ENCODE results near the gene LIMA1.
A peak's percentile ranks its signal among the peaks of the same experiment; 100 is the strongest.

Gene LIMA1

DNA sequence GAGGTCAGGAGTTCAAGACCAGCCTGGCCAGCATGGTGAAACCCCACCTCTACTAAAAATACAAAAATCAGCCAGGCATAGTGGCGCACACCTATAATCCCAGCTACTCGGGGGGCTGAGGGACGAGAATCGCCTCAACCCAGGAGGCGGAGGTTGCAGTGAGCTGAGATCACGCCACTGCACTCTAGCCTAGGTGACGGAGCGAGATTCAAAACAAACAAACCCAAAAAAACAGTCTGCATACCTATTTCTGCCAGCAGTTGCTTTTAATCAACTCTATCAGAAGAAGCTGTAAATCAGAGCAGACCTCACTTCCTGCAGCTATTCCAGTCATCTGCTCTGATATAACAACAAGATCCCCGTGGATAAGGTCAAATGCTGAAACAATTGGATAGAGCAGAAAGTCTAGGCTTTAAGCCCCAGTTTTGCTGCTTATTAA lies 50.5 kb downstream of the LIMA1 start:
- Histone ChIP-seq H3K4me1 (ENCODE audit: control insufficient read depth in 1 of 2, insufficient read depth in 2 of 2, low read length in 2 of 2) (peaks cover 4 to 5% of the 10 kb centered on the region in 2 experiments), H3K79me2 (ENCODE audit: control insufficient read depth, insufficient read depth, low read length, poor library complexity) (no peaks in the 10 kb centered on the region), H3K79me1 (ENCODE audit: low read length) (peaks cover 2% of the 10 kb centered on the region), H3K4me3 (ENCODE audit: low read depth, low read length) (no peak overlapping the region), H2AFZ (ENCODE audit: insufficient read depth, low read length, poor library complexity) (no peak overlapping the region), H2AK5ac (ENCODE audit: low read length) (no peak overlapping the region), H3K9ac (ENCODE audit: low read length) (no peak overlapping the region), H3K4me2 (ENCODE audit: low read length) (no peak overlapping the region), H2BK5ac (ENCODE audit: low read depth, low read length, poor library complexity) (no peak overlapping the region), H3K36me3 (ENCODE audit: control insufficient read depth in 1 of 2, insufficient read depth in 2 of 2, low read length in 2 of 2) (peaks cover 0 to 3% of the 10 kb centered on the region in 2 experiments), H4K12ac (ENCODE audit: low read depth, low read length) (no peak overlapping the region), H4K8ac (ENCODE audit: low read depth, low read length) (no peak overlapping the region), H3K23ac (ENCODE audit: low read length) (no peak overlapping the region), H2BK120ac (ENCODE audit: insufficient read depth, low read length, poor library complexity) (no peak overlapping the region), H3K4ac (ENCODE audit: low read depth, low read length) (no peak overlapping the region), H3K18ac (ENCODE audit: low read length) (no peak overlapping the region), H3K27me3 (ENCODE audit: insufficient read depth, low read length) (no peaks in the 10 kb centered on the region), H4K91ac (ENCODE audit: low read depth, low read length) (no peak overlapping the region), H3K27ac (ENCODE audit: low read depth, low read length) (no peak overlapping the region), H3K14ac (ENCODE audit: low read length) (no peak overlapping the region), H3K9me3 (ENCODE audit: insufficient read depth, low read depth, low read length) (no peaks in the 10 kb centered on the region), H2BK12ac (ENCODE audit: low read length) (no peak overlapping the region)
- no CpG with 5 or more reads among the region's 9 CpGs for WGBS (ENCODE audit: extremely low coverage, insufficient coverage, insufficient read length)
- peak; percentile 32 to 70 for DNase-seq

DNA sequence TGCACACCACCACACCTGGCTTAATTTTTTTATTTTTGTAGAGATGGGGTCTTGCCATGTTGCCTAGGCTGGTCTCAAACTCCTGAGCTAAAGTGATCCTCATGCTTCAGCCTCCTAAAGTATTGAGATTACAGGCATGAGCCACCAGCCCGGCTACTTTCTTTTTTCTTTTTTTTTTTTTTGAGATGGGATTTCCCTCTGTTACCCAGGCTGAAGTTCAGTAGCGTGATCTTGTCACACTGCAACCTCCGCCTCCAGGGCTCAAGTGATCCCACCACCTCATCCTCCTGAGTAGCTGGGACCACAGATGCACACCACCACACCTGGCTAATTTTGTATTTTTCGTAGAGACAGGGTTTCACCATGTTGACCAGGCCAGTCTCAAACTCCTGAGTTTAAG lies 51.1 kb downstream of the LIMA1 start:
- Histone ChIP-seq H3K79me1 (ENCODE audit: low read length) (peaks cover 2% of the 10 kb centered on the region), H2AK5ac (ENCODE audit: low read length) (no peak overlapping the region), H3K79me2 (ENCODE audit: control insufficient read depth, insufficient read depth, low read length, poor library complexity) (no peaks in the 10 kb centered on the region), H3K27ac (ENCODE audit: low read depth, low read length) (no peak overlapping the region), H3K9me3 (ENCODE audit: insufficient read depth, low read depth, low read length) (no peaks in the 10 kb centered on the region), H4K91ac (ENCODE audit: low read depth, low read length) (no peak overlapping the region), H4K8ac (ENCODE audit: low read depth, low read length) (no peak overlapping the region), H2BK120ac (ENCODE audit: insufficient read depth, low read length, poor library complexity) (no peak overlapping the region), H3K4me3 (ENCODE audit: low read depth, low read length) (no peak overlapping the region), H2BK5ac (ENCODE audit: low read depth, low read length, poor library complexity) (no peak overlapping the region), H3K9ac (ENCODE audit: low read length) (no peak overlapping the region), H3K27me3 (ENCODE audit: insufficient read depth, low read length) (no peaks in the 10 kb centered on the region), H3K36me3 (ENCODE audit: control insufficient read depth in 1 of 2, insufficient read depth in 2 of 2, low read length in 2 of 2) (peaks cover 0 to 3% of the 10 kb centered on the region in 2 experiments), H4K12ac (ENCODE audit: low read depth, low read length) (no peak overlapping the region), H2AFZ (ENCODE audit: insufficient read depth, low read length, poor library complexity) (no peak overlapping the region), H3K14ac (ENCODE audit: low read length) (no peak overlapping the region), H3K18ac (ENCODE audit: low read length) (no peak overlapping the region), H2BK12ac (ENCODE audit: low read length) (peak overlapping the region; percentile 66), H3K23ac (ENCODE audit: low read length) (no peak overlapping the region), H3K4me1 (ENCODE audit: control insufficient read depth in 1 of 2, insufficient read depth in 2 of 2, low read length in 2 of 2) (peaks cover 4 to 5% of the 10 kb centered on the region in 2 experiments), H3K4me2 (ENCODE audit: low read length) (no peak overlapping the region), H3K4ac (ENCODE audit: low read depth, low read length) (no peak overlapping the region)
- WGBS (ENCODE audit: extremely low coverage, insufficient coverage, insufficient read length), result no CpG with 5 or more reads among the region's 4 CpGs
- DNase-seq, result no peak

DNA sequence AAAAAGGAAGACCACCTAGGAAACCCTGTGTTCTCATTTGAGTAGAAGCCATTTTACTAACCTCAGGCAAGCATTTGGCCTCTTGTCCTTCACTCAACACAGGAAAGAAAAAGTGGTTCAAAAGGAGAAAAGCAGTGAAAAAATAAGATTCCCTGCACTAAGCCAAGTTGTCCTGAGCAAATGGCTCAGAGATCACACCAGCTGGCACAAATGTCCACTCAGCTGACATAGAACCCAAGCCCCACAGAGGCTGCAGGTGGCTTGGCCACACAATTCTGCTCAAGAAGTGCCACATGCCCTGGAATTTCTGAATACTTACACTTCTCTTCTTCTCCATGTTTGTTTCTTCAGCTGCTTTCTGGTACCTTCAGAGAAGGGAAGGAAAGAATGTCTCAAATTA lies 52.0 kb downstream of the LIMA1 start:
- no peak overlapping the region for H2AK5ac ChIP-seq (ENCODE audit: low read length)
- H2BK5ac ChIP-seq (ENCODE audit: low read depth, low read length, poor library complexity), result no peak overlapping the region
- H2BK120ac ChIP-seq (ENCODE audit: insufficient read depth, low read length, poor library complexity), result no peak overlapping the region
- H2BK12ac ChIP-seq (ENCODE audit: low read length), result no peak overlapping the region
- no peaks in the 10 kb centered on the region for H3K9me3 ChIP-seq (ENCODE audit: insufficient read depth, low read depth, low read length)
- no peak overlapping the region for H2AFZ ChIP-seq (ENCODE audit: insufficient read depth, low read length, poor library complexity)
- no peak overlapping the region for H3K23ac ChIP-seq (ENCODE audit: low read length)
- DNase-seq, result no peak
- H3K4me1 ChIP-seq (ENCODE audit: control insufficient read depth in 1 of 2, insufficient read depth in 2 of 2, low read length in 2 of 2), result peaks cover 4 to 5% of the 10 kb centered on the region in 2 experiments
- no peak overlapping the region for H3K14ac ChIP-seq (ENCODE audit: low read length)
- no peak overlapping the region for H3K4me2 ChIP-seq (ENCODE audit: low read length)
- H3K4me3 ChIP-seq (ENCODE audit: low read depth, low read length), result no peak overlapping the region
- H3K79me2 ChIP-seq (ENCODE audit: control insufficient read depth, insufficient read depth, low read length, poor library complexity), result no peaks in the 10 kb centered on the region
- no peaks in the 10 kb centered on the region for H3K27me3 ChIP-seq (ENCODE audit: insufficient read depth, low read length)
- H3K18ac ChIP-seq (ENCODE audit: low read length), result no peak overlapping the region
- peaks cover 2% of the 10 kb centered on the region for H3K79me1 ChIP-seq (ENCODE audit: low read length)
- no peak overlapping the region for H4K91ac ChIP-seq (ENCODE audit: low read depth, low read length)
- no peak overlapping the region for H4K8ac ChIP-seq (ENCODE audit: low read depth, low read length)
- H3K36me3 ChIP-seq (ENCODE audit: control insufficient read depth in 1 of 2, insufficient read depth in 2 of 2, low read length in 2 of 2), result peaks cover 0 to 3% of the 10 kb centered on the region in 2 experiments
- peak overlapping the region; percentile 66 for H3K4ac ChIP-seq (ENCODE audit: low read depth, low read length)
- H4K12ac ChIP-seq (ENCODE audit: low read depth, low read length), result no peak overlapping the region
- H3K27ac ChIP-seq (ENCODE audit: low read depth, low read length), result no peak overlapping the region
- no peak overlapping the region for H3K9ac ChIP-seq (ENCODE audit: low read length)

DNA sequence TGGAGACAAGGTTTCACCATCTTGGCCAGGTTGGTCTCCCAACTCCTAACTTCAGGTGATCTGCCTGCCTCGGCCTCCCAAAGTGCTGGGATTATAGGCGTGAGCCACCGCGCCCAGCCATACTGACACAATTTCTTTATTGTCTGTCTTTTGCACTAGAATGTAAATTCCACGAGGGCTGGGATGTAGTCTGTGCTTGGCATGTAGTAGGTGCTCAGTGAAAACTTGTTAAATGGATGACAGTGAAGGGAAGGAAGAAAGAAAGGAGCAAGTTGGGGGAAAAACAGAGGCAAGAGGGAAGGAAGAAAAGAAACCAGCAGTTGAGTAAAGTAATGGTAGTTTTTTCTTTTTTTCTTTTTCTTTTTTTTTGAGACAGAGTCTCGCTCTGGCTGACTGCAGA lies 53.1 kb downstream of the LIMA1 start:
- no peak overlapping the region for H2BK120ac ChIP-seq (ENCODE audit: insufficient read depth, low read length, poor library complexity)
- peak overlapping the region; percentile 84 for H3K18ac ChIP-seq (ENCODE audit: low read length)
- no CpG with 5 or more reads among the region's 6 CpGs for WGBS (ENCODE audit: extremely low coverage, insufficient coverage, insufficient read length)

More for the DNA sequence above, 53.1 kb downstream of the LIMA1 start:
- Histone ChIP-seq H4K8ac (ENCODE audit: low read depth, low read length) (no peak overlapping the region), H3K79me1 (ENCODE audit: low read length) (peaks cover 2% of the 10 kb centered on the region), H2BK5ac (ENCODE audit: low read depth, low read length, poor library complexity) (no peak overlapping the region), H3K4me1 (ENCODE audit: control insufficient read depth in 1 of 2, insufficient read depth in 2 of 2, low read length in 2 of 2) (peaks cover 4 to 5% of the 10 kb centered on the region in 2 experiments), H3K9me3 (ENCODE audit: insufficient read depth, low read depth, low read length) (no peaks in the 10 kb centered on the region), H3K27ac (ENCODE audit: low read depth, low read length) (no peak overlapping the region), H3K27me3 (ENCODE audit: insufficient read depth, low read length) (no peaks in the 10 kb centered on the region), H3K23ac (ENCODE audit: low read length) (no peak overlapping the region), H3K4ac (ENCODE audit: low read depth, low read length) (no peak overlapping the region), H2BK12ac (ENCODE audit: low read length) (no peak overlapping the region), H2AFZ (ENCODE audit: insufficient read depth, low read length, poor library complexity) (no peak overlapping the region), H2AK5ac (ENCODE audit: low read length) (peak overlapping the region; percentile 7), H4K12ac (ENCODE audit: low read depth, low read length) (no peak overlapping the region), H3K9ac (ENCODE audit: low read length) (no peak overlapping the region), H3K4me3 (ENCODE audit: low read depth, low read length) (no peak overlapping the region), H3K36me3 (ENCODE audit: control insufficient read depth in 1 of 2, insufficient read depth in 2 of 2, low read length in 2 of 2) (peaks cover 0 to 8% of the 10 kb centered on the region in 2 experiments), H3K4me2 (ENCODE audit: low read length) (no peak overlapping the region), H4K91ac (ENCODE audit: low read depth, low read length) (peak overlapping the region; percentile 4), H3K14ac (ENCODE audit: low read length) (no peak overlapping the region), H3K79me2 (ENCODE audit: control insufficient read depth, insufficient read depth, low read length, poor library complexity) (no peaks in the 10 kb centered on the region)
- no peak for DNase-seq
